GM21737 (cell line): ENCODE results near the gene GLIPR1.
"Not testable (repeated sequence)": the region's sequence is repeated elsewhere in the genome, so short reads cannot be mapped to it uniquely, and the experiment has no call there.

Experiments
- ATAC-seq: cut with Tn5 transposase; IDR thresholded peaks from one replicate; pipeline ENCODE4 v1.9.1; 2021; ENCODE audit warnings: mild to moderate bottlenecking, moderate library complexity; ENCODE audit not compliant: unreplicated experiment

GLIPR1 gene

DNA sequence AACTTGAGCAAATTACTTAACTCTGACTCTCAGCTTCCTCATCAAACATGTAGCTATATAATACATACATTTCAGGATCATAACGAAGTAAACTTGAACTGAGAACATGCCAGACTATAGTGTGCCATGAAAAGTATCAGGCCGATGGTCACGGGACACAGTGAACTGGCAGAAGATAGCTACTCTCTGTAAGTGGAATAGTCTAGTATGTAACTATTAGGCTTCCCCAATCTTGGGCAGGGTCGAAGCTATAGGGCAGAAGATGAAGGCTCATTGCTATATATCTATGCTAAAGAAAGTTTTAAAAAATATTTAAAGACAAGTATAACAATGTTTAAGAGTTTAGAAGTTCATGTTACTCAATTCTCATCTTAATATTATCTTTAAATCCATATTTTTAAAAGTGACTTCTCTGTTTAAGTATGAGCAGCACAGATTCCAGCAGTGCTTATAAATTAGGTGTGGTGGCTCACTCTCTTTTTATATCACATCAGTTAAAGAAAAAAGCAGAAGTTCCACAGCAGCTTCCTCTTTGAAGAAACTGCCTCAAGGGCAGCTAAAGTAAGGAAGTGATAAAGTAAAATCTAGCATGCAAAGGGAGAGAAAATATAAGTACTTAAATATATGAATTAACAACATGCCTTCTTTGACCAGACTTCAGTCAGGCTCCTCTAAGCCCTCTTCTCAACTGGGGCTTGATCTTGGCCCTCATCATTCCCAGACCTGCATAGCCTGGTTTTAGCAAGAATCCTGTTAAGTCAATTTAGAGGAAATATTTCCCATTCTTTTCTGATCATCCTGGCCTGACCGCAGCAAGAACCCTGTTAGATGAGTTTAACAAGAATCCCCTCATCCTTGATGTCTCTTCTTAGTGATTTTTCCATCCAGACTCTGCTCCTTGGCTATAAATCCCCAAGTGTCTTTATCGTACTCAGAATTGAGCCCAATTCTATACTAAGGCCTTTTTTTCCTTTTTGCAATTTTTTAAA lies 8.4 kb upstream of the GLIPR1 start:
- no peak for ATAC-seq

- no peak for ATAC-seq
Observed at GRCh38 chr12:75474116-75474515, 6.4 kb upstream of the GLIPR1 start.

GRCh38 chr12:75476071-75476470 lies 4.5 kb upstream of the GLIPR1 start:
- no peak for ATAC-seq

DNA sequence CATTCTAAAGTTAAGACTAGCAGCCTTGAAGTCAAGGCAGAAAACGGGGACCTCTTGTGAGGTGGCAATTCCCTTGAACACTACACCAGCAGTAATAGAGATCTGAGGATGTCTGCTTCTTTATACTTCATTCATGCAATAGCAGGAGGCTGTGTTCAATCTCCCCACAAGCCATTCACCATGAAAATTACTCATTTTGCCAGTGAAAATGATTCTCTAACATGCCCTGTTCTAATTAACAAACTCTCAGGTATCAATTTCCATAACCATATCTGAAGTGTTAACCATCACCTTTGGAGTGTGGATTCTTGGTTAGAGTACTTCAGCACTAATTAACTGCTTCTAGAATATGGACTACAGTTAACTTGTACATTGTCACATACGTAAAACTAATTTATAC lies 3.4 kb upstream of the GLIPR1 start:
- ATAC-seq: no peak

GRCh38 chr12:75478116-75478794 lies 2.3 kb upstream of the GLIPR1 start:
- no peak for ATAC-seq

GRCh38 chr12:75479963-75480461 lies 543 bp upstream of the GLIPR1 start:
- peak; percentile 43 for ATAC-seq

GRCh38 chr12:75481013-75481705 lies 604 bp downstream of the GLIPR1 start:
- ATAC-seq: peak; percentile 6

- no peak for ATAC-seq
Observed at GRCh38 chr12:75481774-75482173, 1.2 kb downstream of the GLIPR1 start.

- no peak for ATAC-seq
Observed at GRCh38 chr12:75482646-75483045, 2.1 kb downstream of the GLIPR1 start.

DNA sequence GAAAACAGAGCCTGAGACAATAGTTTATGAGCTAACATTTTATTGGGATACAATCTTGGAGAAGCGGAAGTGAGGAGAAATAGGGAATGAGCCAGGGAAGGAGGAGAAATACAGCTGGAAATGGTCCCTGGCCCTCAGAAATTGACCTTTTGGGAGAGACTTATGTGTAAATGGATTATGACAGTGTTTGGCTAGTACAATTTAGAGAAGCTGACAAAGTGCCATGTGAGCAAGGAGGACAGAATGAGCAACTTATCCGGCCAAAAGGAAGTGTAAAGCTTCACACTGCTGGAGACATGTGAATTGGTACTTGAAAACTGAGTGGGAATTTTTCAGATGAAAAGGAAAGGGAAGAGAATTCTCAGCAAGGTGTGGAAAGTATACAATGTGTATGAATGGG lies 2.9 kb downstream of the GLIPR1 start:
- ATAC-seq: no peak

GRCh38 chr12:75484450-75484849 lies 3.9 kb downstream of the GLIPR1 start:
- not testable (repeated sequence) for ATAC-seq

DNA sequence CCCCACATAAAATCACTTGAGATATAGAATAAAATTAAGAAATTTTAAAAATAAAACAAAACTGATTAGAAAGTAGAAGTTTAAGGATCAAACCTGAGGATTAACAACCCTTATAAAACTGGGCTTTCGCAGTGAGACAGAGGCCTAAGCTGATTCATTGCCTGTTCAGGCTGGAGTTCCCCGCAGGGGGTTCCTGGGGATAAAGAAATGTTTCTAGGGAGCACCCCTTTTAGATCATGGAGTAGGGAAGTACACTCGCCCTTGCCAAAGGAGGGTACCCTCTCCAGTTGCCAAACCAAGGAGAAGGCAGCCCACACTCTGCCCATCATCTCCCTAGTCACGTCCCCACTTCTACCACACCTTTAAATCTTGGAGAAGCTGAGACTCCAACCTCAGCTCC lies 6.8 kb downstream of the GLIPR1 start:
- no peak for ATAC-seq

DNA sequence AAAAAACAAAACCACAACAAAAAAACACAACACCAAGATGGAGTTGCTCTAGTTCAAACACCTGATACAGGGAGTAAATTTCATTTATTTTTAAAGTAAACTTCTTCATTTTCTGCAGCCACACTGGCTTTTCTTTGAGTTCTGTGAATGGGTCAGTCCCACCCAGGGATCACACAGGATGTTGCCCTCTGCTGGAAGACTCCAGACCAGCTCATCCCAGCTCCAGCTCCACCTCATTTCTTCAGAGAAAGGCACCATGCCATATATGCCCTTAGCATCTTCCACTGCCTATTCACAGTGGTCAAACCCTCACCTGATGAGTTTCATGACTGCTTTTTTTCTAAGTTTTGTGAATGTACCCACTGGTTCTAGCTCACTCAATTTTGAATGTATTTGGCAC lies 8.0 kb downstream of the GLIPR1 start:
- no peak for ATAC-seq

- ATAC-seq: no peak
Observed at GRCh38 chr12:75489187-75489586, 8.6 kb downstream of the GLIPR1 start.

DNA sequence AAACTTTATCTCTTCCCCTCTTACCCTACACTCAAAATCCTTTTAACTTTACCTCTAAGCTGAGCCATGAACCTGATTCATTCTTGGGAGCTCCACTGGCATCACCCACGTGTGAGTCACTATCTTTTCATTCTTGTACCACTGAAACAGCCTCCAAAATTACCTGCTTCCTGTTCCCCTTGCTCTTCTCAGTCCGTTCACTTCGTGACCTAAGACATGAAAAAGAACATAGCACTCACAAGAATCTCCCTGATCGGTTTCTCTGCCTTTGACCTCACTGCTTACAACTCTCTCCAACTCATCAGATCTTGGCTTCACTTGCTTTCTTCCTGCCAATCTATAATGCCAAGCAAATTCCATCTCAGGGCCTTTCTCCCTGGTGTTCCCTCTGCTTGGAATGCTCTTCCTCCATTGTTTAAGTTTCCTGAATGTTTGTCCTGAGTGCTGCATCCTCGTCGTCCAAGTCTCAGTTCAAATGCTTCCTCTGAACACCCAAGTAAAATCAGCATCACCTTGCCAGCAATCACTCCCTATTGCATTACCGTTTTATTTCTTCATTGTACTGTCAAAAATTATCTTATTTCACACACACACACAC lies 9.2 kb downstream of the GLIPR1 start:
- no peak for ATAC-seq

- ATAC-seq: no peak
Observed at GRCh38 chr12:75491169-75491568, 10.6 kb downstream of the GLIPR1 start.

- ATAC-seq: no peak
Observed at GRCh38 chr12:75503459-75503858, 22.9 kb downstream of the GLIPR1 start.

- ATAC-seq: no peak
Observed at GRCh38 chr12:75503866-75504265, 23.3 kb downstream of the GLIPR1 start.

- no peak for ATAC-seq
Observed at GRCh38 chr12:75505706-75506312, 25.3 kb downstream of the GLIPR1 start.

- ATAC-seq: no peak
Observed at GRCh38 chr12:75507086-75507485, 26.5 kb downstream of the GLIPR1 start.
